ENCODE data around the gene CAMK1D. TPM values are rescaled to one million over a fixed set of nuclear protein-coding genes. Genes with fewer than 3 reads are reported as not detected.

Gene CAMK1D
- total and polyA plus RNA-seq, 2 donors (not counting 3 experiments of a cell fraction or from before 2014, with no cell fraction given): 0.37 to 4.2 TPM

DNA sequence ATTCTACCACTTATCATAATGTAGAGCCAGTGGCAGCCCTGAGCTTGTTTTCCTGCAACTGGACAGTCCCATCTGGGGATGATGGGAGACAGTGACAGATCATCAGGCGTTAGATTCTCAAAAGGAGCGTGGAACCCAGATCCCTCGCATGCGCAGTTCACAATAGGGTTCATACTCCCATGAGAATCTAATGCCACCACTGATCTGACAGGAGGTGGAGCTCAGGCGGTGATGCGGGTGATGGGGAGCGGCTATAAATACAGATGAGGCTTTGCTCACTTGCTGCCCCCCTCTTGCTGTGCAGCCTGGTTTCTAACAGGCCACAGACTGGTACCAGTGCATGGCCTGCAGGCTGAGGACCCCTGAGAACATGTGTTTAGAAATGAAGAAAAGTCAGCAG is 260.1 kb downstream of the CAMK1D start:
- Histone ChIP-seq H3K79me2 (ENCODE audit: control insufficient read depth, insufficient read depth, low read length) (no peaks in the 10 kb centered on the region), H2AFZ (ENCODE audit: low read depth, low read length) (no peak overlapping the region), H3K36me3 (ENCODE audit: control insufficient read depth in 2 of 2, extremely low read depth in 1 of 2, insufficient read depth in 2 of 2, low read length in 2 of 2) (no peaks in the 10 kb centered on the region), H4K20me1 (replicated peaks; ENCODE audit: control insufficient read depth, extremely low read depth, insufficient read depth, low read length) (no peaks in the 10 kb centered on the region), H3K9me3 (replicated peaks; ENCODE audit: control insufficient read depth, insufficient read depth, low read length) (no peaks in the 10 kb centered on the region), H3K4me1 (ENCODE audit: control insufficient read depth, extremely low read depth, insufficient read depth, low read length) (peaks cover 8% of the 10 kb centered on the region), H3K27ac (ENCODE audit: insufficient read depth, low read depth, low read length) (no peak overlapping the region), H3K4me3 (replicated peaks in 1 of 3; ENCODE audit: insufficient read depth in 1 of 3, low read depth in 1 of 3, low read length in 3 of 3) (no peak overlapping the region), H3K27me3 (ENCODE audit: control insufficient read depth in 2 of 2, insufficient read depth in 2 of 2, low read length in 2 of 2) (no peaks in the 10 kb centered on the region), H3K9ac (replicated peaks; ENCODE audit: extremely low read depth, insufficient read depth, low read length) (no peak overlapping the region), H3K9me1 (replicated peaks; ENCODE audit: control insufficient read depth, extremely low read depth, insufficient read depth, low read length) (no peaks in the 10 kb centered on the region), H3K4me2 (ENCODE audit: insufficient read depth, low read length) (no peak overlapping the region)
- TF ChIP-seq, protein P1, sequence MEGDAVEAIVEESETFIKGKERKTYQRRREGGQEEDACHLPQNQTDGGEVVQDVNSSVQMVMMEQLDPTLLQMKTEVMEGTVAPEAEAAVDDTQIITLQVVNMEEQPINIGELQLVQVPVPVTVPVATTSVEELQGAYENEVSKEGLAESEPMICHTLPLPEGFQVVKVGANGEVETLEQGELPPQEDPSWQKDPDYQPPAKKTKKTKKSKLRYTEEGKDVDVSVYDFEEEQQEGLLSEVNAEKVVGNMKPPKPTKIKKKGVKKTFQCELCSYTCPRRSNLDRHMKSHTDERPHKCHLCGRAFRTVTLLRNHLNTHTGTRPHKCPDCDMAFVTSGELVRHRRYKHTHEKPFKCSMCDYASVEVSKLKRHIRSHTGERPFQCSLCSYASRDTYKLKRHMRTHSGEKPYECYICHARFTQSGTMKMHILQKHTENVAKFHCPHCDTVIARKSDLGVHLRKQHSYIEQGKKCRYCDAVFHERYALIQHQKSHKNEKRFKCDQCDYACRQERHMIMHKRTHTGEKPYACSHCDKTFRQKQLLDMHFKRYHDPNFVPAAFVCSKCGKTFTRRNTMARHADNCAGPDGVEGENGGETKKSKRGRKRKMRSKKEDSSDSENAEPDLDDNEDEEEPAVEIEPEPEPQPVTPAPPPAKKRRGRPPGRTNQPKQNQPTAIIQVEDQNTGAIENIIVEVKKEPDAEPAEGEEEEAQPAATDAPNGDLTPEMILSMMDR (IDR thresholded peaks at IDR 0.05; ENCODE audit: extremely low read depth in 1 of 2, insufficient read depth in 1 of 2, low read depth in 1 of 2, low read length in 2 of 2): no peak
- TF ChIP-seq POLR2AphosphoS5 (IDR thresholded peaks at IDR 0.05; ENCODE audit: insufficient read depth, low read depth, low read length) (no peak), FOS (IDR thresholded peaks at IDR 0.05; ENCODE audit: borderline replicate concordance, insufficient read depth, low read length) (no peak), MYC (IDR thresholded peaks at IDR 0.05; ENCODE audit: low read depth, low read length) (no peak), EZH2 (IDR thresholded peaks at IDR 0.05; ENCODE audit: borderline replicate concordance, low read depth, low read length, severe bottlenecking) (no peak), POLR2A (IDR thresholded peaks at IDR 0.05; ENCODE audit: low read depth, low read length) (no peak), JUN (IDR thresholded peaks at IDR 0.05; ENCODE audit: borderline replicate concordance, insufficient read depth, insufficient read length, low read depth) (no peak), GATA2 (IDR thresholded peaks at IDR 0.05; ENCODE audit: insufficient read depth, insufficient read length, low read depth, low read length) (no peak)
- TF ChIP-seq, protein P2, sequence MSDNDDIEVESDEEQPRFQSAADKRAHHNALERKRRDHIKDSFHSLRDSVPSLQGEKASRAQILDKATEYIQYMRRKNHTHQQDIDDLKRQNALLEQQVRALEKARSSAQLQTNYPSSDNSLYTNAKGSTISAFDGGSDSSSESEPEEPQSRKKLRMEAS (IDR thresholded peaks at IDR 0.05; ENCODE audit: insufficient read depth, insufficient read length): no peak
- BruUV-seq (replicated peaks): no TSS peak
- dilution Hi-C loops (cut with MboI; ENCODE audit: extremely low pct_ligation_motif_present, low sequenced_read_pairs): no loop called here
- no peak for DNase-seq (ENCODE audit: low read depth, low spot score)
- FAIRE-seq: no peak
- ChIA-PET POLR2A (no interaction called here), CTCF (interaction anchor here (0.6 to 2.2 kb wide), 2 partner anchors 9 to 47 kb away, joined by 3 to 10 read pairs; no protein-coding TSS in a partner anchor)
- intact Hi-C loops (cut with micrococcal nuclease): no loop called here

All from endothelial cell of umbilical vein (primary cell).